Left lung (tissue), 10 donors: ENCODE measurements around the gene KBTBD3. TPM values are rescaled to one million over a fixed set of nuclear protein-coding genes. Genes with fewer than 3 reads are reported as not detected.

Experiments
- ATAC-seq: fragments of 200-7000 bp; cut with Tn5 transposase; one replicate; pipeline ENCODE4 v1.9.1; 2020; ENCODE audit warnings: moderate library complexity
- DNase-seq, 4 donors: peaks; one replicate each; pipeline ENCODE4 v3.0.0-alpha.2; 2013 to 2020
- H3K27ac ChIP-seq, 2 donors: fragments of 200-600 bp; sonication (generic) in 1 of 2; one replicate each; pipeline versions ENCODE4 v1.5.0 to v1.8.0; 2020 to 2021
- H3K27me3 ChIP-seq, 2 donors: fragments of 200-600 bp; sonication (generic) in 1 of 2; one replicate each; pipeline versions ENCODE4 v1.5.0 to v1.8.0; 2020 to 2021
- H3K36me3 ChIP-seq, 2 donors: fragments of 200-600 bp; sonication (generic) in 1 of 2; one replicate each; pipeline versions ENCODE4 v1.5.0 to v1.8.0; 2020 to 2021
- H3K4me1 ChIP-seq, 2 donors: fragments of 200-600 bp; one replicate each; pipeline ENCODE4 v1.8.0; 2021
- H3K4me3 ChIP-seq, 2 donors: fragments of 200-600 bp; sonication (generic) in 1 of 2; one replicate each; pipeline versions ENCODE4 v1.5.0 to v1.8.0; 2020 to 2021; ENCODE audit warnings: mild to moderate bottlenecking in 1 of 2
- H3K9me3 ChIP-seq, 2 donors: fragments of 200-600 bp; sonication (generic) in 1 of 2; one replicate each; pipeline versions ENCODE4 v1.5.0 to v1.8.0; 2020 to 2021
- CTCF ChIP-seq, 2 donors: fragments of 200-600 bp; sonication (generic) in 1 of 2; IDR thresholded peaks; one replicate each; pipeline versions ENCODE4 v1.5.0 to v1.8.0; 2021; ENCODE audit warnings: antibody characterized with exemption in 2 of 2
- intact Hi-C, 2 donors: fragments of 100-400 bp; cut with DNase I; formaldehyde crosslinking; loops; one replicate each; pipeline versions ENCODE4 v1.11.2 to v1.14.2; 2022
- polyA plus RNA-seq, 6 donors: library from polyadenylated mRNA; unstranded; fragments of 120-200 nt; gene quantifications; one replicate each; pipeline ENCODE4 v1.2.1, GENCODE V29; 2013; ENCODE audit not compliant: insufficient read length in 6 of 6
- total RNA-seq, 2 donors: library from RNA; stranded (reverse); fragmentation: NEBNext Ultra II Directional; extraction: Animal tissue kit (Norgen Biotek cat#: 25700); gene quantifications; one replicate each; pipeline ENCODE4 v1.2.1, GENCODE V29; 2021
- donor health status: DM: no; HTN: yes; CAD: no.
- donor health status: DM: no; HTN: no; CAD: no.

Gene KBTBD3
- total and polyA plus RNA-seq, 8 donors, result 5.4 to 9.0 (median 7.4) TPM

- Histone ChIP-seq H3K9me3 (no peaks in the 10 kb centered on the region), H3K36me3 (peaks cover 0 to 4% of the 10 kb centered on the region in 2 donors), H3K27ac (no peak overlapping the region), H3K4me1 (peaks cover 6 to 26% of the 10 kb centered on the region in 2 donors), H3K4me3 (no peak overlapping the region), H3K27me3 (no peaks in the 10 kb centered on the region)
- ATAC-seq, result no peak
- intact Hi-C loops, result no loop called here
- DNase-seq, result no peak
- TF ChIP-seq CTCF (IDR thresholded peaks at IDR 0.05), result no peak
Observed at GRCh38 chr11:106017093-106017492, 60.1 kb downstream of the KBTBD3 start.

GRCh38 chr11:106015066-106015465 lies 62.1 kb downstream of the KBTBD3 start:
- peaks cover 6 to 12% of the 10 kb centered on the region in 2 donors for H3K4me1 ChIP-seq
- H3K27me3 ChIP-seq, result no peaks in the 10 kb centered on the region
- peaks cover 0 to 14% of the 10 kb centered on the region in 2 donors for H3K36me3 ChIP-seq
- DNase-seq (no peak), ATAC-seq (no peak)
- no peak overlapping the region for H3K27ac ChIP-seq
- TF ChIP-seq CTCF (IDR thresholded peaks at IDR 0.05), result no peak
- no peak overlapping the region for H3K4me3 ChIP-seq
- H3K9me3 ChIP-seq, result no peaks in the 10 kb centered on the region
- intact Hi-C loops, result no loop called here

GRCh38 chr11:106014620-106015019 lies 62.5 kb downstream of the KBTBD3 start:
- H3K36me3 ChIP-seq, result peaks cover 0 to 19% of the 10 kb centered on the region in 2 donors
- ATAC-seq (no peak), DNase-seq (no peak)
- no peaks in the 10 kb centered on the region for H3K9me3 ChIP-seq
- H3K27ac ChIP-seq, result no peak overlapping the region
- no peaks in the 10 kb centered on the region for H3K27me3 ChIP-seq
- intact Hi-C loops, result no loop called here
- peaks cover 6 to 8% of the 10 kb centered on the region in 2 donors for H3K4me1 ChIP-seq
- TF ChIP-seq CTCF (IDR thresholded peaks at IDR 0.05), result no peak
- H3K4me3 ChIP-seq, result no peak overlapping the region

- ATAC-seq (no peak), DNase-seq (no peak)
- no peaks in the 10 kb centered on the region for H3K27me3 ChIP-seq
- H3K36me3 ChIP-seq, result peaks cover 0 to 24% of the 10 kb centered on the region in 2 donors
- no peaks in the 10 kb centered on the region for H3K9me3 ChIP-seq
- intact Hi-C loops, result no loop called here
- H3K4me3 ChIP-seq, result no peak overlapping the region
- no peak overlapping the region for H3K27ac ChIP-seq
- H3K4me1 ChIP-seq, result peaks cover 3 to 6% of the 10 kb centered on the region in 2 donors
- no peak for TF ChIP-seq CTCF (IDR thresholded peaks at IDR 0.05)
Observed at GRCh38 chr11:106014035-106014434, 63.1 kb downstream of the KBTBD3 start.

- Histone ChIP-seq H3K4me1 (peaks cover 0 to 6% of the 10 kb centered on the region in 2 donors), H3K4me3 (no peak overlapping the region), H3K9me3 (no peaks in the 10 kb centered on the region), H3K36me3 (peaks cover 0 to 37% of the 10 kb centered on the region in 2 donors), H3K27me3 (no peaks in the 10 kb centered on the region), H3K27ac (no peak overlapping the region)
- no peak for DNase-seq
- TF ChIP-seq CTCF (IDR thresholded peaks at IDR 0.05), result no peak
- no peak for ATAC-seq
- intact Hi-C loops, result no loop called here
Observed at GRCh38 chr11:106012744-106013143, 64.4 kb downstream of the KBTBD3 start.
